ENCODE measurements around the gene ALG13. TPM values are rescaled to one million over a fixed set of nuclear protein-coding genes. Genes with fewer than 3 reads are reported as not detected.
A peak's percentile ranks its signal among the peaks of the same experiment; 100 is the strongest.
"Not testable (repeated sequence)": the region's sequence is repeated elsewhere in the genome, so short reads cannot be mapped to it uniquely, and the experiment has no call there.

The ALG13 gene
- total RNA-seq (10 to 100 TPM; 17.3 to 36.6 (median 22.7) TPM), polyA plus RNA-seq (10 to 100 TPM; 17.6 to 19.5 TPM)
- long read RNA-seq, donor 1, partial matches to known transcripts, result 0 of 4 reads
- long read RNA-seq, donor 1, other reads (novel, unspliced or antisense), result 0 of 4 reads
- long read RNA-seq, donor 2, full-length matches to known transcripts, result 2 of 3 reads
- long read RNA-seq, donor 2, partial matches to known transcripts, result 0 of 3 reads
- long read RNA-seq, donor 2, other reads (novel, unspliced or antisense), result 1 of 3 reads
- long read RNA-seq, donor 3, partial matches to known transcripts, result 1 of 4 reads
- long read RNA-seq, donor 3, other reads (novel, unspliced or antisense), result 2 of 4 reads

DNA sequence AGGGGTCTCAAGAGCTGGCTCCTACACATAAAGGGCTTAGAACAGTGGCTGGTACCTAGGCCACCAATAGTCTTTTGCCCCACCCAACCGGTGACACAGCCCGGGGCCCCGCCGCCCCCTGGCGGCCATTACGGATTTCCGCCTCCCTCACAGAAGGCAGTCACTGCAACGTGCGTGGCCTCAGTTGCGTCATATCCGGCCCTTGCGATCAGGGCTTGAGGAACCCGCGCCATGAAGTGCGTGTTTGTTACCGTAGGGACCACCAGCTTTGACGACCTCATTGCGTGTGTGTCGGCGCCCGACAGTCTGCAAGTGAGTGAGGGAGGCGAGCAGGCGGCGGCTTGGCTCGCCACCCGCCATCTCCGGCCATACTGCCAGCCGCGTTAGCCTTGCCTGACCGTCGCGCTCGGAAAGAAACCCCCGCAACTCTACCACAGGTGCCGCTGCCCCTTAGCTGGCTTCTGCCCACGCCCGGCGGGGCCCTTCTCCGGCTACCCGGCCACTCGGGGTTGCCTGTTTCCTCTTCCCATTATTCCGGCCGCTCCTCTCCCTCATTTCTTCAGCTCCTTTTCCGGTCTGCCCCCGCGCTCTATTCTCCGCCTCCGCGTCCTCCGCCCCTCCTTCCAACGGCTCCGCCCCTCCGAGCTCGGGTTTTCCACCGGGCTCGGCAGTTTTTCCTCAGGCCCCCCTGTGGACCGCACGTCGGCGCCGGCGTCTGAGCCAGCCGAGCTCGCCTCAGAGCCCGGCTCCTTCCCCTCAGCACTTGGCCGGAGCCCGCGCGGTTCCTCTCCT, at the start of gene ALG13:
TSS of gene ALG13 (plus strand) at position 183 of the 792 bp plus-strand sequence. CDS start at position 232, 49 bp downstream.
- Histone ChIP-seq H3K36me3 (peaks cover 0 to 37% (median 0%) of the 10 kb centered on the region in 9 donors), H3K4me3 (peak within 1 kb of the TSS; percentile 56 to 86 (median 71)), H3K4me1 (peaks cover 0 to 24% (median 7%) of the 10 kb centered on the region in 9 donors), H3K27ac (peak within 1 kb of the TSS; percentile 94 to 100 (median 98)), H3K9me3 (no peaks in the 10 kb centered on the region), H3K27me3 (peaks cover 0 to 18% (median 0%) of the 10 kb centered on the region in 7 donors)
- 0% methylated on average over 58 to 69 of the region's 69 CpGs for WGBS, 2 donors
- ATAC-seq (peak; percentile 93 to 98 (median 98)), DNase-seq (peak; percentile 86 to 90)
- TF ChIP-seq, protein P1, sequence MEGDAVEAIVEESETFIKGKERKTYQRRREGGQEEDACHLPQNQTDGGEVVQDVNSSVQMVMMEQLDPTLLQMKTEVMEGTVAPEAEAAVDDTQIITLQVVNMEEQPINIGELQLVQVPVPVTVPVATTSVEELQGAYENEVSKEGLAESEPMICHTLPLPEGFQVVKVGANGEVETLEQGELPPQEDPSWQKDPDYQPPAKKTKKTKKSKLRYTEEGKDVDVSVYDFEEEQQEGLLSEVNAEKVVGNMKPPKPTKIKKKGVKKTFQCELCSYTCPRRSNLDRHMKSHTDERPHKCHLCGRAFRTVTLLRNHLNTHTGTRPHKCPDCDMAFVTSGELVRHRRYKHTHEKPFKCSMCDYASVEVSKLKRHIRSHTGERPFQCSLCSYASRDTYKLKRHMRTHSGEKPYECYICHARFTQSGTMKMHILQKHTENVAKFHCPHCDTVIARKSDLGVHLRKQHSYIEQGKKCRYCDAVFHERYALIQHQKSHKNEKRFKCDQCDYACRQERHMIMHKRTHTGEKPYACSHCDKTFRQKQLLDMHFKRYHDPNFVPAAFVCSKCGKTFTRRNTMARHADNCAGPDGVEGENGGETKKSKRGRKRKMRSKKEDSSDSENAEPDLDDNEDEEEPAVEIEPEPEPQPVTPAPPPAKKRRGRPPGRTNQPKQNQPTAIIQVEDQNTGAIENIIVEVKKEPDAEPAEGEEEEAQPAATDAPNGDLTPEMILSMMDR (IDR thresholded peaks at IDR 0.05), result peak; percentile 37 to 79 (median 69)
- intact Hi-C loops (cut with DNase I), result no loop called here

DNA sequence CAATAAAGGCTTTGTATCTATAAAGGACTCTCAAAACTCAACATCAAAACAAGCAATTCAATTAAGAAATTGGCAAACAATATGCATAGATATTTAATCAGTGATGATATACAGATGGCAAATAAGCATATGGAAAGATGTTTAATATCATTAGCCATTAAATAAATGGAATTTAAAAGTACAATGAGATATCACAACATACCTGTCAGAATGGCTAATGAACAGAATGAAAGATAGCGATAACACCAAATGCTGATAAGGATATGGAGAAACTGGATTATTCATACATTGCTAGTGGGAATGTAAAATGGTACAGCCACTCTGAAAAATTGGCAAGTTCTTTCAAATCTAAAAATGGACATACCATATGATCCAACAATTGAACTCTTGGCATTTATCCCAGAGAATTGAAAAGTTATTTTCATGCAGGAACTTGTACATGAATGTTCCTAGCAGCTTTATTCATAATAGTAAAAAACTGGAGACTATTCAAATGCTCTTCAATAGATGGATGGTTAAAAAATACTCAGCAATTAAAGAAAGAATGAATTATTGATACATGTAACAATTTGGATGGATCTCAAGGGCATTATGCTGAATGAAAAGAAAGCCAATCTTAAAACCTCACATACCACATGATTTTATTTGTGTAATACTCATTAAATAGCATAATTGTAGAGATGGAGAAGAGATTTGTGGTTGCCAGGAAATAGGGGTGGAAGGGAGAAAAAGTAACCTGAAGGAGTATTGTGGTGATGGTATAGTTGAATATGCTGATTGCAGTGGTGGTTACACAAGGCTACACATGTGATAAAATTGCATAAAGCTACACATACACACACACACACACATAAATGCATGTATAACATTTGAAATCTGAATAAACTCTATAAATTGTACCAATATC, 45.9 kb upstream of the ALG13 start:
- ATAC-seq (no peak), DNase-seq (no peak)
- H3K4me3 ChIP-seq, result no peak overlapping the region
- intact Hi-C loops (cut with DNase I), result no loop called here
- peaks cover 0 to 6% (median 3%) of the 10 kb centered on the region in 9 donors for H3K4me1 ChIP-seq
- no peak overlapping the region for H3K27ac ChIP-seq
- WGBS, 2 donors, result 24% methylated on average over 1 of the region's 1 CpG
- peaks cover 0 to 14% (median 0%) of the 10 kb centered on the region in 7 donors for H3K27me3 ChIP-seq
- no peaks in the 10 kb centered on the region for H3K36me3 ChIP-seq
- H3K9me3 ChIP-seq, result no peaks in the 10 kb centered on the region
- TF ChIP-seq, protein P1 (IDR thresholded peaks at IDR 0.05), result no peak

- Histone ChIP-seq H3K4me3 (no peak overlapping the region), H3K36me3 (no peaks in the 10 kb centered on the region), H3K9me3 (peaks cover 0 to 4% (median 0%) of the 10 kb centered on the region in 11 donors), H3K27ac (no peak overlapping the region), H3K4me1 (no peaks in the 10 kb centered on the region), H3K27me3 (no peaks in the 10 kb centered on the region)
- no peak for DNase-seq
- ATAC-seq, result no peak
- TF ChIP-seq, protein P1 (IDR thresholded peaks at IDR 0.05), result no peak
- WGBS, 2 donors, result 91 to 98% methylated on average over 3 of the region's 3 CpGs
- intact Hi-C loops (cut with DNase I), result no loop called here
Measured at GRCh38 chrX:111641969-111642368, 39.0 kb upstream of the ALG13 start.

GRCh38 chrX:111645165-111645564, 35.8 kb upstream of the ALG13 start:
- H3K36me3 ChIP-seq; ATAC-seq; H3K27me3 ChIP-seq; H3K4me3 ChIP-seq; intact Hi-C loops (cut with DNase I); H3K4me1 ChIP-seq; H3K27ac ChIP-seq; DNase-seq; H3K9me3 ChIP-seq: not testable (repeated sequence)
- WGBS, 2 donors, result 48 to 60% methylated on average over 3 of the region's 3 CpGs

All from heart right ventricle (tissue), 16 donors.